ENCODE results near the gene DNAJB6. TPM values are rescaled to one million over a fixed set of nuclear protein-coding genes. Genes with fewer than 3 reads are reported as not detected.

DNAJB6 gene
- total RNA-seq, 1 experiment from 2014 or later = 101 TPM

DNA sequence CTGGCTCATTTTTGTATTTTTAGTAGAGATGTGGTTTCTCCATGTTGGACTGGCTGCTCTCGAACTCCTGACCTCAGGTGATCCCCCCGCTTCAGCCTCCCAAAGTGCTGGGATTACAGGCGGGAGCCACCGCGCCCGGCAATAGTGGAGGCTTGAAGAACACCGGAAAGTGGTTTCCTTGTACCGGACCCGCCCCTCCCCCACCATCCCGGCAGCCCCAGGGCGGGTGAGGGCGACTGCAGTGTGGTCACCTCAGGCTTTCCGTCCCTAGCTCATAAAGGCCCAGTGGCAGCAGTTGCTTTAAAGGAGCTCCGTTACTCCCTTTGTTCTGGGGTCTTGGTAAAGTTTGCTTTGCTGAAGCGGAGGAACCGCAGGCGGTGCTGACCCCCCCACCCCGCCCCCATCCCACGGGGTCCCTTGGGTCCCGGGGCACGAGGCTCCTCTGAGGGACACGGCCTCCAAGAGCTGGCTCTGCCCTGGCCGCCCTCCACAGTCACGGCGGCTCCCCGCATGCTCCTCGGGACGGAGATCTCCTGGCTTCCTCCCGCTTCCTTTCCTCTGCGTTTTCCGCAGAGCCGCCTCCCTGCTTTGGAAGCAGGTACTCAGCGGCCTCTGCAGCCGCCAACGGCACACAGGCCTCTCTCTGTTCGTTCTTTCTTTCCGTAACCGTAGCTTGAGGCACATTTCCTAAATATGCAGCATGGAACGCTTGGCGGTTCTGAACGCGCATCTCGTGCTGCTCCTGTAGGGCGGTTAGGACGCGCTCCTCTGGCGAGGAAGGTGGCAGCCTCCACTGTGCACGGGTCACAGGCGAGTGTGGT lies 77.3 kb downstream of the DNAJB6 start:
- in situ Hi-C loops (cut with HindIII; ENCODE audit: low pct_unique_long_range_greater_than_20kb, low sequenced_read_pairs) = no loop called here
- DNase-seq (ENCODE audit: low read depth) = no peak

DNA sequence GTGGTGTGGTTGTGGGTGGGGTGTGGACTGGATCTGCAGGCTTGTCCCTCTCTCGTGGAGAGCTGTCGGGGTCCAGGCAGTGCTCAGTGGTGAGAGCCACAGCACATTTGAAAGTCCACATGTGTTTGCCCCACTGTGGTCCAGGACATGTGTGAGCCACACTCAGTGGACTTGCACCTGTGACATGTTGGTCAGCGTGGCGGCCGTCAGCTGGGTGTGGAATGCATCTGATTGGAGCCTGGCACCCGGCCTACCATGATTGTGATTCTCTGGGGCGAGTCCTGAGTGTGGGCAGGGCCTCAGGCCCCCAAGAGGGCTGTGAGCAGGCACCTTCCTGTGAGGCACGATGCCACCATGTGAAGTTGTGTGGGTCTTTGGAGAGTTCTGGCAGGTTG lies 77.9 kb downstream of the DNAJB6 start:
- in situ Hi-C loops (cut with HindIII; ENCODE audit: low pct_unique_long_range_greater_than_20kb, low sequenced_read_pairs) = no loop called here
- no peak for DNase-seq (ENCODE audit: low read depth)

DNA sequence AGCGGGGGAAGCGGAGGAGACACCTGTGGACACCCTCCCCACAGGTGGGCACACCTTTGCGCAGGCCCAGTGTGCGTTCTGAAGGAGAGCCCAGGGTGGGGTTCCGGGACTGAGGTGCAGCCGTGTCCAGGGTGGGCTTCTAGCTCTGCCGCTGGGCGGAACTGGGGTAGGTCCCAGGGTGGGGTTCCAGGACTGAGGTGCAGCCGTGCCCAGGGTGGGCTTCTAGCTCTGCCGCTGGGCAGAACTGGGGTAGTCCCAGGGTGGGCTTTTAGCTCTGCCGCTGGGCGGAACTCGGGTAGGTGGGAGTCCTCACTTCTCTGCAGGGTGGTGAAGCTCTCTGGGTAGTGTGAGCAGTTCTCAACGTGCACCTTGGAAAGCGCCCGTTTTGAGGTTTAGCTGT lies 78.7 kb downstream of the DNAJB6 start:
- no peak for DNase-seq (ENCODE audit: low read depth)
- in situ Hi-C loops (cut with HindIII; ENCODE audit: low pct_unique_long_range_greater_than_20kb, low sequenced_read_pairs) = no loop called here

GRCh38 chr7:157416011-157416410 lies 79.2 kb downstream of the DNAJB6 start:
- no peak for DNase-seq (ENCODE audit: low read depth)
- in situ Hi-C loops (cut with HindIII; ENCODE audit: low pct_unique_long_range_greater_than_20kb, low sequenced_read_pairs) = no loop called here

DNA sequence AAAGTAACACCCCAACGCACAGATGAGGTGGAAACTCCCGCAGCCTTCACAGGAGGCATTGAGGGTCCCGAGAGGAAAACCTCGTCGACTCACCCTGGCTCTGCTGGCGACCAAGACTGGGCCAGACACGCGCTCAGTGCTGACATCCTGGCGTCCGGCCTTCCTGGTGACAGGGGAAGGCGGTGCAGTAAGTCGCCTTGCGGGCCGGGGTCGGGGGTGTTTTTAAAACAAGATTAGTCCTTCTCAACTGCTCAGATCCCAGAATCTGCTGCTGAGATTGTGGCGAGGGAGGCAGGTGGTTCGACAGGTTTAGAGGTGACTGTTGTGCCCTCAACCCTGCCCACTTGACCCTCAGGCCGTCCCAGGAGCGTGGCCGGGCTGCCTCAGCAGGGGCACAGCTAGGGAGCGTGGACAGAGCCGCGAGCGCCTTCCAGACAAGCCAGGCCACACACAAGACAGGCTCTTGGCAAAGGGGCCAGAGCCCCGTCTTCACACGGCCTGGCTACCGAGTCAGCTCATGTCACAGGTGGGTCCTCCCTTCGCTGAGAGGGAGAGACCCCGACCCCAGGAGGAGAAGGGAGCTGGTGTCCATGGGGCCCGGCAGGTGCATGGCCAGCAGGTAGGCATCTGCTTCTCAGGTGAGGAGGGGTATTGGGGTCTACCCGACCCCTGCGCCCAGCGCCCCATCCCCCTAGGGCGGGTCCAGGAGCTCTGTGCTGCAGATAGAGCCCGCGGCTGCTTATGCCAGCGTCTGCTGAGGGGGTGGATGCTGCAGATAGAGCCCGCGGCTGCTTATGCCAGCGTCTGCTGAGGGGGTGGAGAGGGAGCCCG lies 81.6 kb downstream of the DNAJB6 start:
- in situ Hi-C loops (cut with HindIII; ENCODE audit: low pct_unique_long_range_greater_than_20kb, low sequenced_read_pairs) = no loop called here
- DNase-seq (ENCODE audit: low read depth) = no peak

DNA sequence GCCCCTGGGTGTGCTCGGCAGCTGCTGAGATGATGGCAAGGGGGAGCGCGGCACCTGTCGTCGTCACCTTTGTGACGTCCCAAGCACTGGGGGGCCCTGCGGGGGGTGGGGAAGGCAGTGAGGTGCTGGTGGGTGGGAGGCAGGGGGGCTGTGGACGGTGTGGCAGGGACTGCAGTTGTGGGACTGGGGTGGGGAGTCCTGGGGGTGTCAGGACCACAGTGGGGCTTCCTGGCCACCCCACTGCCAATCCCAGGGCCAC lies 82.2 kb downstream of the DNAJB6 start:
- in situ Hi-C loops (cut with HindIII; ENCODE audit: low pct_unique_long_range_greater_than_20kb, low sequenced_read_pairs) = no loop called here
- no peak for DNase-seq (ENCODE audit: low read depth)

DNA sequence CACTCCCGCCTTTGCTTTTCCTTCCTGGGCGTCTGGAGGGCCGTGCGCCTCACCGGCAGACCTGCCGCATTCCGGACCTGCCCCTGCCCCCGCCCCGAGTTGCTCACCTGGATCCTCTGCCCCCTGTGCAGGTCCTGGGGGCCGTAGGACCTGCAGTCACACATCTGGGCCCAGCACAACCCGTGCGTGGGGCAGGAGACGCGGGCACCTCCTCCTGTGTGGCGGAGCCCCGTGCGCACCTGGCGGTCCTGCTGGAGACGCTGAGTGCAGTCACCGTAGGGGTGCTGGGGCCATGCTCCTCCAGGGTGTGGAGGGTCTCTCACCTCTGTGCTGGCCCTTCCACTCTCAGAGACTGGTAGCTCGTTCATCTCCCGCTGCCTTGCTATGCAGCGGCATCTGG lies 85.5 kb downstream of the DNAJB6 start:
- in situ Hi-C loops (cut with HindIII; ENCODE audit: low pct_unique_long_range_greater_than_20kb, low sequenced_read_pairs) = no loop called here
- no peak for DNase-seq (ENCODE audit: low read depth)

GRCh38 chr7:157423348-157423747 lies 86.5 kb downstream of the DNAJB6 start:
- no peak for DNase-seq (ENCODE audit: low read depth)
- in situ Hi-C loops (cut with HindIII; ENCODE audit: low pct_unique_long_range_greater_than_20kb, low sequenced_read_pairs) = no loop called here

- in situ Hi-C loops (cut with HindIII; ENCODE audit: low pct_unique_long_range_greater_than_20kb, low sequenced_read_pairs) = no loop called here
- no peak for DNase-seq (ENCODE audit: low read depth)
These were observed 87.2 kb downstream of the DNAJB6 start for GRCh38 chr7:157423886-157424565.

DNA sequence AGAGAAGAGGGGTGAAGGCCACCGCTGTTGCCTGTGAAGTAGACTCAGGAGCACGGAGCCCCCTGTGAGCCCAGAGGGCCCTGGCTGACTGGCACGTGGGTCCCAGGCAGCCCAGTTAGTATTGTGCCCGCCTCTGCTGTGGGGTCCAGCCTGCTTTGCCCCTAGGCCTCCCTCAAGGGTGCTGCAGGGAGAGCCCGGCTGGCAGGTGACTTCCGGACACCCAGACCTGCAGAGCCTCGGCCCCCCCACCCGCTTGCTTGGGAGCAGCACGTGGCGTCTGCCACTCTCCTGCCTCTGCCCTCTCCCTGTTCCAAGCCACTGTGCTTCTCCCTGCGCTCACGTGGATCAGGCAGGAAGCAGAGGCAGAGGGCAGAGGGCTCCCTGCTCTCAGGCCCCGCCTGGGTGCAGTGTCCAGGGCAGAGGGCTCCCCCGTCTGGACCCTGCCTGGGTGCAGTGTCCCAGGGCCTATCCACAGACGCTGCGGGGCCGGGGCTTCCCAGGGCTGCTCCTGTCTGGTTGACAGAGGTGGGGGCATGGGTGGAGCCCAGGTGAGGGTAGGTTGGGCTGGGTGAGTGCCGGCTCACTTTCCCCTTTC lies 88.4 kb downstream of the DNAJB6 start:
- in situ Hi-C loops (cut with HindIII; ENCODE audit: low pct_unique_long_range_greater_than_20kb, low sequenced_read_pairs) = no loop called here
- DNase-seq (ENCODE audit: low read depth) = no peak

DNA sequence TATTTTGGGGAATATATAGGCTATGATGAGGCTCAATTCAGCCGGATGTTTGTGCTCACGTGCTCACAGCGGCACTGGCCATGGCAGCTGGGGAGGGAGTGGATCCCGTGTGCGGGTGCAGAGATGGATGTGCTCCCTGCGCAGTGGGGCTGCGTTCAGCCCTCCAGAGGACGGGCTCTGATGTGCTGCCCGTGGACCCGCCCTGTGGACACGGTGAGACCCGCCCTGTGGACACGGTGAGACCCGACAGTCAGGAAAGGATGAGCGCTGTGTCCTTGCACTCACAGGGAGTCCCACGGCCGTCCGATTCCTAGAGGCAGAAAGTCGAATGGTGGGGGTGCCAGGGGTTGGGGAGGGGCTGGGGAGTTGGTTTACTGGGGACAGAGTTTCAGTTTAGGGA lies 89.0 kb downstream of the DNAJB6 start:
- in situ Hi-C loops (cut with HindIII; ENCODE audit: low pct_unique_long_range_greater_than_20kb, low sequenced_read_pairs) = no loop called here
- no peak for DNase-seq (ENCODE audit: low read depth)

- in situ Hi-C loops (cut with HindIII; ENCODE audit: low pct_unique_long_range_greater_than_20kb, low sequenced_read_pairs) = no loop called here
- no peak for DNase-seq (ENCODE audit: low read depth)
These were observed 89.9 kb downstream of the DNAJB6 start for GRCh38 chr7:157426463-157427301.

- no peak for DNase-seq (ENCODE audit: low read depth)
- in situ Hi-C loops (cut with HindIII; ENCODE audit: low pct_unique_long_range_greater_than_20kb, low sequenced_read_pairs) = no loop called here
These were observed 91.2 kb downstream of the DNAJB6 start for GRCh38 chr7:157427811-157428553.

GRCh38 chr7:157428554-157428945 lies 91.7 kb downstream of the DNAJB6 start:
- DNase-seq (ENCODE audit: low read depth) = no peak
- in situ Hi-C loops (cut with HindIII; ENCODE audit: low pct_unique_long_range_greater_than_20kb, low sequenced_read_pairs) = no loop called here

- in situ Hi-C loops (cut with HindIII; ENCODE audit: low pct_unique_long_range_greater_than_20kb, low sequenced_read_pairs) = no loop called here
These were observed 92.3 kb downstream of the DNAJB6 start for GRCh38 chr7:157429001-157429679.

GRCh38 chr7:157429680-157430224 lies 92.9 kb downstream of the DNAJB6 start:
- DNase-seq (ENCODE audit: low read depth) = no peak
- in situ Hi-C loops (cut with HindIII; ENCODE audit: low pct_unique_long_range_greater_than_20kb, low sequenced_read_pairs) = no loop called here

More at GRCh38 chr7:157429001-157429679, 92.3 kb downstream of the DNAJB6 start:
- no peak for DNase-seq (ENCODE audit: low read depth)

GRCh38 chr7:157430721-157431120 lies 93.9 kb downstream of the DNAJB6 start:
- in situ Hi-C loops (cut with HindIII; ENCODE audit: low pct_unique_long_range_greater_than_20kb, low sequenced_read_pairs) = no loop called here
- no peak for DNase-seq (ENCODE audit: low read depth)

Data from Caki2 (cell line).